Spinal cord (tissue), 10 donors: ENCODE data around the gene USP48. TPM values are rescaled to one million over a fixed set of nuclear protein-coding genes. Genes with fewer than 3 reads are reported as not detected.

Experiments used
- DNase-seq, 6 donors: peaks; one replicate each; pipeline versions ENCODE4 v3.0.0 to v3.0.0-alpha.2; 2013 to 2015; ENCODE audit warnings: low spot score in 6 of 6, low read depth in 4 of 6
- H3K27ac ChIP-seq: one replicate; pipeline ENCODE4 v1.5.1; 2013; ENCODE audit warnings: low read depth, low read length, control low read depth
- H3K27me3 ChIP-seq: one replicate; pipeline ENCODE4 v1.6.1; 2013; ENCODE audit warnings: low read length; ENCODE audit not compliant: control insufficient read depth, insufficient read depth
- H3K36me3 ChIP-seq: one replicate; pipeline ENCODE4 v1.6.1; 2013; ENCODE audit warnings: low read length; ENCODE audit not compliant: control insufficient read depth, insufficient read depth
- H3K4me1 ChIP-seq: one replicate; pipeline ENCODE4 v1.6.1; 2013; ENCODE audit warnings: low read length; ENCODE audit not compliant: control insufficient read depth, insufficient read depth
- H3K4me3 ChIP-seq: one replicate; pipeline ENCODE4 v1.5.1; 2013; ENCODE audit warnings: low read depth, low read length, control low read depth
- H3K9me3 ChIP-seq: one replicate; pipeline ENCODE4 v1.6.1; 2013; ENCODE audit warnings: low read length; ENCODE audit not compliant: control insufficient read depth, insufficient read depth
- WGBS: methylation state at CpG from one replicate; pipeline ENCODE4 v1.1.5; 2013; ENCODE audit warnings: missing lambda C conversion rate; ENCODE audit not compliant: insufficient coverage; 5-methylcytosine and 5-hydroxymethylcytosine counted together
- polyA plus RNA-seq, 2 donors: library from polyadenylated mRNA; unstranded; fragments of 120-200 nt; gene quantifications; one replicate each; pipeline ENCODE4 v1.2.1, GENCODE V29; 2013; ENCODE audit not compliant: insufficient read length in 2 of 2
- total RNA-seq, 2 donors: library from RNA; depleted of rRNA in 1 of 2; stranded (reverse); fragments of 120-200 nt in 1 of 2; fragments of >200 nt in 1 of 2; gene quantifications; one replicate each; pipeline versions ENCODE4 v1.2.3 to v1.2.4, GENCODE V29; 2013 to 2014
- donor health status: healthy.

The USP48 gene
- total and polyA plus RNA-seq, 4 donors, result 41.0 to 76.3 (median 61.9) TPM

DNA sequence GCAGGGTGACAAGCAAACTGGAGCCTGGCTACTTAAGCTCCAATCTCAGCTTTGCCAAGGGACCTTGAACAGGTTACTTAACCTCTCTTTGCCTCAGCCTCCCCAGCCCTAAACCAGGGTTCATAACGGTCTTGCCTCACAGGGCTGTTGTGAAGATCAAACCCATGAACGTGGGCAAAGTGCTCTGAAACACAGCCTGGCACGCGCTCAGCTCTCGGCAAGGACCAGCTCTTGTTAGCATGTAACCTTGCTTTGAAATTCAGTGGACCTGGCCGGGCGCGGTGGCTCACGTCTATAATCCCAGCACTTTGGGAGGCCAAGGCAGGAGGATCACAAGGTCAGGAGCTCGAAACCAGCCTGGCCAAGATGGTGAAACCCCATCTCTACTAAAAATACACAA, 138.6 kb downstream of the USP48 start:
- DNase-seq, result no peak
- WGBS, result 93% methylated on average over 10 of the region's 10 CpGs
- Histone ChIP-seq H3K27me3 (no peaks in the 10 kb centered on the region), H3K36me3 (peaks cover 57% of the 10 kb centered on the region), H3K9me3 (no peaks in the 10 kb centered on the region), H3K27ac (no peak overlapping the region), H3K4me3 (no peak overlapping the region), H3K4me1 (peaks cover 45% of the 10 kb centered on the region)

DNA sequence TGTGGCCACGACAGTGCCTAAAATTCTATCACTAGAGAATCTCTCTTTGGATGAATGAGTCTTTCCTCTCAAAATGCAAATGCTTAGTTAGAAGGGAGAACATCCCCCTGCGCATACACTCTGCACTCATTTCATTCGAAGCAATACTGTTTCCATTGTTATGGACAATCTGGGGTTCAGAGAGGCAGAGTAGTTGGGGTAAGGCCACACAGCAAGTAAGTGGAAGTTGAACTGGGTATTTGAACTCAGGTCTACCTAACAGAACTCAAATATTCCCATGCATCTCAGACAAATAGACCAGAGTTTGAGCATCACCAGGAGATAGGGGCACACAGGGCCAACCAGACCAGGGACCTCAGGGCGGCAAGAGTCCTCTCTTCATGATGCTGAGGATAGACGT, 139.3 kb downstream of the USP48 start:
- DNase-seq, result no peak
- no peak overlapping the region for H3K4me3 ChIP-seq
- 87% methylated on average over 2 of the region's 5 CpGs for WGBS
- H3K27ac ChIP-seq, result no peak overlapping the region
- peaks cover 56% of the 10 kb centered on the region for H3K36me3 ChIP-seq
- no peaks in the 10 kb centered on the region for H3K9me3 ChIP-seq
- peaks cover 45% of the 10 kb centered on the region for H3K4me1 ChIP-seq
- H3K27me3 ChIP-seq, result no peaks in the 10 kb centered on the region

DNA sequence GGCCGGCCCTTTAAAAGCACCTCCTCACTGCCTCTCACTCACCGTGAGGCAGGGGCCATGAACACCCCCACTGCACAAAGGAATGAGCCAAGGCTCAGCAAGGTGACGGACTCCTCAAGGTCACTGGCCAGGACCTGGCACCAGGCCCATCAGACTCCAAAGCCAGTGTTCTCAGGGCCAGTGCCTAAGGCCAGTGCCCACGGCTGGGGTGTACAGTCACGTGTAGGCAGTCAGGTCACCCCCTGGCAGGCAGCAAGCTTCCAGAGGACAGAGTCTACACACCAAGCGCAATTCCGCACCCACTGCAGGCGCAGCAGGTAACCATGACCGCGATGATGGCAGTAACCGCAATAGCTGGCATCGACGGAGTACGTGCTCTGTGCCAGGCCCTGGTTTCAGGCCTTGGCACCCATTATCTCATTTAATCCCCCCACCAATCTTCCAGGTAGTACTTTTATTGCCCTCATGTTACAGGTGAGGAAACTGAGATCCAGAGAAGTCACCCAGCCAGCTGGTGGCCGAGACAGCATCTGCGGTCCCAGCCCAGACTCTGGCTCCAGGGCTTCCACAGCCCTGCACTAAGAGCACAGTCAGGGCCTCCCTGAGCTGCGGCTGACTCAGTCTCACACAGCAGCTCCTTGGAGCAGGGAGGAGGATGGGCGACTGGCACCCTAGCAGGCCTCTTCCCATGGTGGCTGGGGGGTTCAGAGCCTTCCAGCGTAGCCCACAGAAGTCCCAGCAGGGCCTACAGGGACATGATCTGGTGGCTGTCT, 140.8 kb downstream of the USP48 start:
- Histone ChIP-seq H3K27ac (no peak overlapping the region), H3K36me3 (peaks cover 48% of the 10 kb centered on the region), H3K4me1 (peaks cover 39% of the 10 kb centered on the region), H3K27me3 (no peaks in the 10 kb centered on the region), H3K9me3 (no peaks in the 10 kb centered on the region), H3K4me3 (no peak overlapping the region)
- DNase-seq, result no peak
- 86% methylated on average over 19 of the region's 19 CpGs for WGBS

DNA sequence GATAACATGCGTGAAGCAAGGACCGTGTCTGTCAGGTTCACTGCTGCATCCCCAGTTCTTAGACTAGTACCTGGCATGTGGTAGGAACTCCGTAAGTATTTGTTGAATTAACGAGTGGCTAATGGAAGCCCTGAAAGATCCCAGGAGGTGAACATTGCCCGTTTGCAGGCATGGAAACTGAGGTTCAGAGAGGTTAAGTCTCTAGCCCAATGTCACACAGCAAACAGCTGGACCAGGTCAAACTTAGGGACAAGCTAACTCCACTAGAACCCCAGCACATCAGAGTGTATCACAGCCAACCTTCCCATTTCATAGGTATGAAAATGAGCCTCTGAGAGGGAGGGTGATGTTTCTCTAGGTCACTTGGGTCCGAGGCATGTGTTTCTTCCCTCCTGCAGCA, 141.4 kb downstream of the USP48 start:
- WGBS, result 87% methylated on average over 3 of the region's 6 CpGs
- no peaks in the 10 kb centered on the region for H3K9me3 ChIP-seq
- H3K27ac ChIP-seq, result no peak overlapping the region

DNA sequence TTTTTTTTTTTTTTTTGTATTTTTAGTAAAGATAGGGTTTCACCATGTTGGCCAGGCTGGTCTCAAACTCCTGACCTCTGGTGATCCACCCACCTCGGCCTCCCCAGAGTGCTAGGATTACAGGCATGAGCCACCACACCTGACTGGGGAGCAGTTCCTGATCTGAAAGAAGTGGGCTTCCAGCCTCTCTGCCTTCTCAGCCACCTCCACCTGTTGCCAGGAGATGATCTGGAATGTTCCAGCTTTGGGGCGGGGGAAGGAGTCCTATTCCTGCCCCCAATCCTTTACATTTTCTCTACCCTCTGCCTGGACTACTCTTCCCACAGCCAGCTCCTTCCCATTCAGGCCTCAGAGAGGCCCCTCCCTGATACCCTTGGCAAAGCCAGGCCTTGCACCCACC, 141.9 kb downstream of the USP48 start:
- Histone ChIP-seq H3K9me3 (no peaks in the 10 kb centered on the region), H3K36me3 (peaks cover 51% of the 10 kb centered on the region), H3K4me3 (no peak overlapping the region), H3K4me1 (peaks cover 36% of the 10 kb centered on the region), H3K27ac (no peak overlapping the region), H3K27me3 (no peaks in the 10 kb centered on the region)
- DNase-seq, result no peak
- 79% methylated on average over 2 of the region's 2 CpGs for WGBS

More for the DNA sequence above, 141.4 kb downstream of the USP48 start:
- H3K4me3 ChIP-seq, result no peak overlapping the region
- peaks cover 48% of the 10 kb centered on the region for H3K36me3 ChIP-seq
- peaks cover 39% of the 10 kb centered on the region for H3K4me1 ChIP-seq
- no peaks in the 10 kb centered on the region for H3K27me3 ChIP-seq
- no peak for DNase-seq

DNA sequence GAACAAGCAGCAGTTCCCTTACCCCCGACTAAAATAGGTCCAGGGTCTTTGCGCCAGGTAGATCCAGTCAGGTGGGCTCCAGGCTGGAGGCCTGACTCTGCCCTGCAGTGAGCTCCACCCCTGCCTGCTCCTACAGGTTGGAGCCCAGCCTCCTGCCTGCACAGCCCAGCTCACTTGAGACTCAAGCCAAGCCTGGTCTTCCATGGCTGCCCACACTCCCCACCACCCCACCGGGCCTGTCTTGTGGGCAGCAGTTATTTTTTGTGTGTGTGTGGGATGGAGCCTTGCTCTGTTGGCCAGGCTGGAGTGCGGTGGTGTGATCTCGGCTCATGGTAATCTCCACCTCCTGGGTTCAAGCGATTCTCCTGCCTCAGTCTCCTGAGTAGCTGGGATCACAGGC, 142.3 kb downstream of the USP48 start:
- no peak for DNase-seq
- no peaks in the 10 kb centered on the region for H3K27me3 ChIP-seq

DNA sequence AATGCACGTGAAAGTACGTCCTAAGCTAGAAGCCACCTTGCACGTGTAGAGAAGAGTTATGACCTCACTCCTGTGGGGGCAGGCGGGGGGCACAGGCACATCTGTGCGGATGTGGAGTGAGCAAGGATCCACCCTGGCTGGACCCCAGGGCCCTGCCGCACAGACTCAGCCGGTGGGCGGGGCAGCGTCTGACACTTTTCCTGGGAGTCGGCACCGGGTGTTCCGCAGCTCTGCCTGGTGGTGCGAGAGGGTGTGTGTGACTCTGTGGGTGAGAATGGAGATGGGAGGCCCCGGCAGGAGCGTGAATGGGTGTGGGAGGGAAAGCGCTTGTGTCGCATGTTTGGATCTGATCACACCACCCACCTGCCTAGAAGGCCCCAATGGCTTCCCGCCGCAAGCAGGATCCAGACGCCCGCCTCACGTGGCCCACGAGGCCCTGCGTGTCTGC, 143.3 kb downstream of the USP48 start:
- Histone ChIP-seq H3K36me3 (peaks cover 55% of the 10 kb centered on the region), H3K4me1 (peaks cover 37% of the 10 kb centered on the region), H3K27ac (no peak overlapping the region), H3K4me3 (no peak overlapping the region), H3K9me3 (no peaks in the 10 kb centered on the region), H3K27me3 (no peaks in the 10 kb centered on the region)
- DNase-seq, result no peak
- 44% methylated on average over 20 of the region's 24 CpGs for WGBS

More for the DNA sequence above, 142.3 kb downstream of the USP48 start:
- H3K4me1 ChIP-seq, result peaks cover 32% of the 10 kb centered on the region
- H3K9me3 ChIP-seq, result no peaks in the 10 kb centered on the region
- 100% methylated on average over 4 of the region's 6 CpGs for WGBS
- no peak overlapping the region for H3K4me3 ChIP-seq
- no peak overlapping the region for H3K27ac ChIP-seq
- peaks cover 50% of the 10 kb centered on the region for H3K36me3 ChIP-seq

DNA sequence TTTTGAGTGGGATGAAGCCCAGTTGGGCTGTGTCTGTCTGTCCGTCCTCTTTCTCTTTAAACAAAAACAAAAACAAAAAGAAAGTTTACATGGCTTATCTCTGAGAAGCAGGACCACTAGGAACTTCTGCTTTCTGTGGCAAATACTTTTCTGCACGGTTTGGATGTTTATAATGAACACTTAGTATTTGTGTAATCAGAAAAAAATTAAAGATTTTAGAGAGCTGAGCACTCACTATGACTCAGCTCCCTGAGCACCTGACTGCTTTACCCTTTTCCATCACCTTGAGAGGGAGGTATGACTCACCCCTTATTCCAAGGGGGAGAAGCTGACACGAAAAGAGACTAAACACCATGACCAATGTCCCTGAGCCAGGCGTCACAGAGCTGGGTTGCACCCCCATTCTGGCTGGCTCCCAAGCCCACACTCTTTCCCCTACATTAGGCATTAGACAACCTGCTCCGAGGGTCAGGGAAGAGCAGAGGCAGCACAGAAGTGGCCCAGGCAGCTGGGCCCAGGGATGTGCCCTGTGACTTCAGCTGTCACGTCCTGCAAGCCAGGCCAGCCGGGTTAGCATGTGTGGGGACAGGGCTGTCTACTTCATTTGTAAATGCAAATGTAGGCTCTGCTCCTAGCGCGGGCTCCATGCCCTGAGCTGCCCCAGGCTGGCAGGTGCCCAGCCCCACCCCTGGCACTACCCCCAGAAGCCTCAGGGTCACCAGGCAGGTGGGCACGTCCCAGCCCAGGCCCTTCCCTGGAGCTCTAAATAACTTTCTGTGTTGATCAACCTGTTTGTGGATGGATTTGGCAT, 144.2 kb downstream of the USP48 start:
- Histone ChIP-seq H3K27me3 (no peaks in the 10 kb centered on the region), H3K36me3 (peaks cover 59% of the 10 kb centered on the region), H3K4me3 (no peak overlapping the region), H3K9me3 (no peaks in the 10 kb centered on the region), H3K27ac (no peak overlapping the region), H3K4me1 (peaks cover 46% of the 10 kb centered on the region)
- no peak for DNase-seq
- 21% methylated on average over 8 of the region's 10 CpGs for WGBS

DNA sequence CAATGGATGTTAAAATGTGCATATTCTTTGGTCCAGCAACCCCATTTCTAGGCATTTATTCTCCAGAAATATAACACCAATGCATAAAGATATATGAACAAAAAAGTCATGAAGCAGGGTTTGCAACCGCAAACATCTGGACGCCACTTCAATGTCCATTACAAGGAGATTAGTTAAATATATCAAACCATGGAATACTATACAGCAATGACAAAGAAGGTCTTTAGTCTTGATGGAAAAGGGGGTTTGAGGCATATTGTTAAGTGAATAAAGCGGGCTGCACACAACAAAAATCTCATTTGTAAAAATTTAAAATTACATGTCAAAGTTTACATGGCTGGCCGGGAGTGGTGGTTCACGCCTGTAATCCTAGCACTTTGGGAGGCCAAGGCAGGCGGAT, 145.4 kb downstream of the USP48 start:
- peaks cover 58% of the 10 kb centered on the region for H3K36me3 ChIP-seq
- no peaks in the 10 kb centered on the region for H3K9me3 ChIP-seq
- no peak overlapping the region for H3K4me3 ChIP-seq
- no peaks in the 10 kb centered on the region for H3K27me3 ChIP-seq
- WGBS, result no CpG with 5 or more reads among the region's 6 CpGs
- H3K4me1 ChIP-seq, result peaks cover 53% of the 10 kb centered on the region
- H3K27ac ChIP-seq, result no peak overlapping the region
- DNase-seq, result no peak
